Mesendoderm (in vitro differentiated cells): ENCODE results near the gene RNF130.

Experiments
- DNase-seq: peaks from one replicate; pipeline ENCODE4 v3.0.0; 2013
- H2AK5ac ChIP-seq: 2 replicates; pipeline ENCODE4 v1.6.1; 2013; ENCODE audit warnings: low read length, inconsistent platforms
- H2BK120ac ChIP-seq: 2 replicates; pipeline ENCODE4 v1.6.1; 2013; ENCODE audit warnings: low read depth, mild to moderate bottlenecking, low read length, moderate library complexity, mixed read lengths
- H2BK15ac ChIP-seq: replicated peaks from 2 replicates; pipeline ENCODE4 v1.6.1; 2013; ENCODE audit warnings: low read depth, mild to moderate bottlenecking, moderate library complexity
- H2BK5ac ChIP-seq: 2 replicates; pipeline ENCODE4 v1.6.1; 2013; ENCODE audit warnings: low read length, inconsistent platforms
- H3K18ac ChIP-seq: 2 replicates; pipeline ENCODE4 v1.6.1; 2013; ENCODE audit warnings: mild to moderate bottlenecking, low read length, mixed read lengths
- H3K23ac ChIP-seq: one replicate; pipeline ENCODE4 v1.6.1; 2013; ENCODE audit warnings: low read length
- H3K27ac ChIP-seq: 2 replicates; pipeline ENCODE4 v1.5.1; 2013; ENCODE audit warnings: low read depth, mild to moderate bottlenecking, inconsistent platforms, low read length, moderate library complexity
- H3K27me3 ChIP-seq: 2 replicates; pipeline ENCODE4 v1.6.1; 2013; ENCODE audit warnings: low read length, control low read depth, mild to moderate bottlenecking, inconsistent platforms; ENCODE audit not compliant: insufficient read depth, poor library complexity
- H3K36me3 ChIP-seq: 2 replicates; pipeline ENCODE4 v1.6.1; 2013; ENCODE audit warnings: low read length, inconsistent platforms; ENCODE audit not compliant: control insufficient read depth, insufficient read depth
- H3K4ac ChIP-seq: one replicate; pipeline ENCODE4 v1.6.1; 2013; ENCODE audit warnings: low read depth, mild to moderate bottlenecking, low read length, moderate library complexity
- H3K4me1 ChIP-seq: 2 replicates; pipeline ENCODE4 v1.6.1; 2013; ENCODE audit warnings: low read depth, low read length, inconsistent platforms; ENCODE audit not compliant: control insufficient read depth
- H3K4me2 ChIP-seq: 2 replicates; pipeline ENCODE4 v1.6.1; 2013; ENCODE audit warnings: low read length
- H3K4me3 ChIP-seq: 2 replicates; pipeline ENCODE4 v1.5.1; 2013; ENCODE audit warnings: mild to moderate bottlenecking, low read length
- H3K56ac ChIP-seq: one replicate; pipeline ENCODE4 v1.6.1; 2013; ENCODE audit warnings: low read length
- H3K79me1 ChIP-seq: 2 replicates; pipeline ENCODE4 v1.6.1; 2013; ENCODE audit warnings: low read length, inconsistent platforms
- H3K79me2 ChIP-seq: 2 replicates; pipeline ENCODE4 v1.6.1; 2013; ENCODE audit warnings: mild to moderate bottlenecking, low read length; ENCODE audit not compliant: control insufficient read depth, insufficient read depth
- H3K9ac ChIP-seq: 2 replicates; pipeline ENCODE4 v1.6.1; 2013; ENCODE audit warnings: low read length, inconsistent platforms
- H4K5ac ChIP-seq: one replicate; pipeline ENCODE4 v1.6.1; 2013; ENCODE audit warnings: low read length
- H4K8ac ChIP-seq: one replicate; pipeline ENCODE4 v1.6.1; 2013; ENCODE audit warnings: low read depth, mild to moderate bottlenecking, control low read depth, low read length, moderate library complexity
- WGBS: extraction: QIAGEN DNeasy Blood & Tissue Kit; methylation state at CpG from one replicate; pipeline ENCODE4 v1.1.7; 2013; ENCODE audit warnings: low lambda C conversion rate, missing lambda C conversion rate; ENCODE audit not compliant: insufficient coverage; ENCODE audit errors: extremely low coverage; 5-methylcytosine and 5-hydroxymethylcytosine counted together

Gene RNF130

DNA sequence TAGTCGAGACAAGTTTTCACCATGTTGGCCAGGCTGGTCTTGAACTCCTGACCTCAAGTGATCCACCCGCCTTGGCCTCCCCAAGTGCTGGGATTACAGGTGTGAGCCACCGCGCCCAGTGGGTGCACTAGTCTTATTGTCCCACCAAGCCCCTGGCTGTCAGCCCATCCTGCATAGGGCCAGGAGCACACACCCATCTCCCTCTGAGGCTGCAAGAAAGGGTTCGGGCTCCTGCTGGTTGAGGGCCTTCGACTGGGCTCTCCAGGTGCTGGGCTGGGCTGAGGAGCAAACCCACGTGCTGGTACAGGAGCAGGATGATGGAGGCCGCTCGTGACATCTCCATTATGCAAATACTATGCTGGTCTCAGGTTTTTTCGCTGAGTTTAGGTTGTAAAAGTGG is 25.1 kb upstream of the RNF130 start:
- Histone ChIP-seq H2BK15ac (no peak overlapping the region), H4K8ac (no peak overlapping the region), H3K23ac (no peak overlapping the region), H3K56ac (no peak overlapping the region), H3K27ac (no peak overlapping the region), H2BK5ac (no peak overlapping the region), H4K5ac (no peak overlapping the region), H3K4me3 (no peak overlapping the region), H3K79me2 (no peaks in the 10 kb centered on the region), H3K18ac (no peak overlapping the region), H3K9ac (no peak overlapping the region), H2BK120ac (no peak overlapping the region), H3K36me3 (no peaks in the 10 kb centered on the region), H3K27me3 (no peaks in the 10 kb centered on the region), H3K79me1 (no peaks in the 10 kb centered on the region), H3K4me1 (no peaks in the 10 kb centered on the region), H3K4me2 (no peak overlapping the region), H2AK5ac (no peak overlapping the region), H3K4ac (no peak overlapping the region)
- DNase-seq = no peak
- WGBS = no CpG with 5 or more reads among the region's 10 CpGs

DNA sequence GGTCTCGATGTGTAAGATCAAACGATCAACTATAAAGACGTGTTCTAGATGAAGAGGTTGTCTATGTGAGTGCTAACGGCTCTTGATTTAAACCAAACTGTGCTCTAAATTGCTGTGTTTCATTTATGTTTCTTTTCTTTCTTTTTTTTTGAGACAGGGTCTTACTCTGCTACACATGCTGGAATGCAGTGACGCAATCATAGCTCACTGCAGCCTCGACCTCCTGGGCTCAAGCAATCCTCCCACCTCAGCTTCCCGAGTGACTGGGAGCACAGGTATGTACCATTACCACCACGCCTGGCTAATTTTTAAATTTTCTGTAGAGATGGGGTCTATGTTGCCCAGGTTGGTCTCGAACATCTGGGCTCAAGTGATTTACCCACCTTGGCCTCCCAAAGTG is 24.0 kb upstream of the RNF130 start:
- no peak overlapping the region for H2BK15ac ChIP-seq
- H3K4ac ChIP-seq = no peak overlapping the region
- no peaks in the 10 kb centered on the region for H3K36me3 ChIP-seq
- no peak overlapping the region for H3K23ac ChIP-seq
- H3K56ac ChIP-seq = no peak overlapping the region
- no CpG with 5 or more reads among the region's 9 CpGs for WGBS
- H3K4me2 ChIP-seq = no peak overlapping the region
- no peak overlapping the region for H3K27ac ChIP-seq
- no peak overlapping the region for H4K8ac ChIP-seq
- no peaks in the 10 kb centered on the region for H3K79me2 ChIP-seq
- no peak overlapping the region for H3K9ac ChIP-seq
- no peak overlapping the region for H4K5ac ChIP-seq
- no peak overlapping the region for H2BK5ac ChIP-seq
- no peak overlapping the region for H2BK120ac ChIP-seq
- H3K4me1 ChIP-seq = no peaks in the 10 kb centered on the region
- no peak overlapping the region for H3K18ac ChIP-seq
- DNase-seq = no peak
- H3K4me3 ChIP-seq = no peak overlapping the region
- H3K27me3 ChIP-seq = no peaks in the 10 kb centered on the region
- H3K79me1 ChIP-seq = no peaks in the 10 kb centered on the region
- H2AK5ac ChIP-seq = no peak overlapping the region

DNA sequence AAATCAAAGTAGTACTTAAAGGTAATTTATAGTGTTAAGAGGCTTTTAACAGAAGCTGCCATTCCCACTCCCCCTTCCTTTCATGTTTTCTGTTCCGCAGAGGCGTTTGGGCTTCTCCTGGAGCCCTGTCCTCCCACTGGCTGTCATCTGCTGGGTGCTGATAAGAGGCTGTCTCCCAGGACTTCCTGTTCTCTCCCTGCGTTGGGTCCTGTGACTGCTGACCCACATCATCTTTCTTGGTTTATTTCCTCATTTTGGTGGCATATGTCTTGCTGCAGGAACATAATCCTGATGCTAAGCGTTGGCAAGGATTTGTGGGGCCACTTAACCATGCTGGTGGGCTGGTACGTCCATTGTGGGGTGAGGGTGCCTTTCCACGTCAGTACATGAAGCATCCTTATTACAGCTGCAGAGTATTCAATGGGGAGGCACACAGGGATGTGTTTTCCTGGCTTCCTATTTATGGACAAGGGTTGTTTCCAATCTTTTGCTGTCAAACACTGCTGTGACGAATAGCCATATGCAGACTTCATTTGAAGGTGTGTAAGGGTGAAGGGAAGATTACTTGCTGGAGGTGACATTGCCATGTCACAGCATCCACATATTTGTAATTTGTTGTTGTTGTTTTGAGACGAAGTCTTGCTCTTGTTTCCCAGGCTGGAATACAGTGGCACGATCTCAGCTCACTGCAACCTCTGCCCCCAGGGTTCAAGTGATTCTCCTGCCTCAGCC is 22.3 kb upstream of the RNF130 start:
- no peak overlapping the region for H3K4me2 ChIP-seq
- H2AK5ac ChIP-seq = no peak overlapping the region
- no peak overlapping the region for H2BK5ac ChIP-seq
- WGBS = no CpG with 5 or more reads among the region's 9 CpGs
- no peak overlapping the region for H3K4me3 ChIP-seq
- H3K4me1 ChIP-seq = no peaks in the 10 kb centered on the region
- no peak overlapping the region for H3K23ac ChIP-seq
- no peak overlapping the region for H2BK15ac ChIP-seq
- no peak overlapping the region for H3K27ac ChIP-seq
- H3K79me1 ChIP-seq = no peaks in the 10 kb centered on the region
- no peaks in the 10 kb centered on the region for H3K27me3 ChIP-seq
- H3K9ac ChIP-seq = no peak overlapping the region
- H3K4ac ChIP-seq = no peak overlapping the region
- DNase-seq = no peak
- no peak overlapping the region for H3K18ac ChIP-seq
- no peak overlapping the region for H4K8ac ChIP-seq
- H2BK120ac ChIP-seq = no peak overlapping the region
- H3K79me2 ChIP-seq = no peaks in the 10 kb centered on the region
- no peak overlapping the region for H4K5ac ChIP-seq
- H3K56ac ChIP-seq = no peak overlapping the region
- no peaks in the 10 kb centered on the region for H3K36me3 ChIP-seq

DNA sequence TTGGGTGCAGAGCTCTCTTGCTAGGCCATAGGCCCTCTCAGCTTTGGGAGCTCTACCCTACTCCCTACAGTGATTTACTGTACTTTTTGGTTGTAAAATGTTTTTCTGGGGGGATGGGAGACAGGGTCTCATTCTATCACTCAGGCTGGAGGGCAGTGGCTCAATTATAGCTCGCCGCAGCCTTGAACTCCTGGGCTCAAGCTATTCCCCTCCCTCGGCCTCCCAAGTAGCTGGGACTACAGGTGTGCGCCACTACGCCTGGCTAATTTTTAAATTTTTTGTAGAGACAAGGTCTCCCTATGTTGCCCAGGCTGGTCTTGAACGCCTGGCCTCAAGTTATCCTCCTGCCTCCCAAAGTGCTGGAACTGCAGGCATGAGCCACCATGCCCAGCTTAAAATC is 21.7 kb upstream of the RNF130 start:
- Histone ChIP-seq H2BK120ac (no peak overlapping the region), H3K4ac (no peak overlapping the region), H3K27me3 (no peaks in the 10 kb centered on the region), H2BK15ac (no peak overlapping the region), H3K4me2 (no peak overlapping the region), H3K18ac (no peak overlapping the region), H2BK5ac (no peak overlapping the region), H3K27ac (no peak overlapping the region), H3K4me3 (no peak overlapping the region), H3K36me3 (no peaks in the 10 kb centered on the region), H3K23ac (no peak overlapping the region), H2AK5ac (no peak overlapping the region), H3K79me2 (no peaks in the 10 kb centered on the region), H4K5ac (no peak overlapping the region), H4K8ac (no peak overlapping the region), H3K4me1 (no peaks in the 10 kb centered on the region), H3K79me1 (no peaks in the 10 kb centered on the region), H3K9ac (no peak overlapping the region), H3K56ac (no peak overlapping the region)
- no CpG with 5 or more reads among the region's 6 CpGs for WGBS
- DNase-seq = no peak

DNA sequence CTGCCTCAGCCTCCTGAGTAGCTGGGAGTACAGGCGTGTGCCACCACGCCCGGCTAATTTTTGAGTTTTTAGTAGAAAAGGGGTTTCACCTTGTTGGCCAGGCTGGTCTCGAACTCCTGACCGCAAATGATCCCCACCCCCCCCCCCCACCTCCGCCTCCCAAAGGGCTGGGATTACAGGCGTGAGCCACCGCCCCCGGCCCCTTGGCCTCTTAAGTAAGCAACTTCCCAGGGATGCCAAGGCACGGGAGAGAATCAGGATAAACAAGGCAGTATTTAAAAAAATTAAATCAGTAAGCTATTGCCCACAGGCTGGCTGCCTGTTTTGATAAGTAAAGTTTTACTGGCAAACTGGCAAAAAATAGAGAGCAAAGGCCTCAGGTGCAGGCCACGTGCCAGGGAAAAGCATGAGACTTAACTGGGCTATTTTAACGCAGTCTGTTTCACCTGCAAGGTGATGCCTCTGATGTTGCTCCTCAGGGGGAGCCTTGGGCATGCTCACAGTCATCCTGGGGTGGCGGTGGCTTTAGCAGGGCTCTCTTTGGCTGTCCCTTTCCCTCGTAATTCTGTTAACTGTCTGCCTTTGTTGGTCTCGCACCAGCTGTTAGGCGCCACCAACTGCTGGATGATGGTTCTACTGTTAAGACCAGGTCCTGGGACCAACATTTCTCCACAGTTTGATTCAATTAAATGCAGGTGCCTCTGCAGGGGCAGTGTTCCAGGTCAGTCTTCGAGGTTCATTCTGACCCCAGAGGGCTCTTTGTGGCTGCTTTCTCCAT is 19.4 kb upstream of the RNF130 start:
- Histone ChIP-seq H3K27me3 (no peaks in the 10 kb centered on the region), H3K36me3 (no peaks in the 10 kb centered on the region), H3K9ac (no peak overlapping the region), H3K79me2 (no peaks in the 10 kb centered on the region), H3K79me1 (no peaks in the 10 kb centered on the region), H3K4me2 (no peak overlapping the region), H2BK15ac (no peak overlapping the region), H4K8ac (no peak overlapping the region), H3K56ac (no peak overlapping the region), H3K4me3 (no peak overlapping the region), H2AK5ac (no peak overlapping the region), H3K4me1 (no peaks in the 10 kb centered on the region), H3K27ac (no peak overlapping the region), H2BK5ac (no peak overlapping the region), H3K18ac (no peak overlapping the region), H3K23ac (no peak overlapping the region), H4K5ac (no peak overlapping the region), H2BK120ac (no peak overlapping the region), H3K4ac (no peak overlapping the region)
- DNase-seq = peak; percentile 93
- no CpG with 5 or more reads among the region's 17 CpGs for WGBS
